Liver (tissue), 9 donors: ENCODE measurements around the gene NKX2-3. TPM values are rescaled to one million over a fixed set of nuclear protein-coding genes. Genes with fewer than 3 reads are reported as not detected.

Experiments used
- DNase-seq: peaks from one replicate; pipeline ENCODE4 v3.0.0-alpha.2; 2017; ENCODE audit warnings: low spot score
- H3K27ac ChIP-seq, 2 donors: one replicate each; pipeline ENCODE4 v1.7.0; 2013; ENCODE audit warnings: inconsistent platforms in 2 of 2, low read length in 2 of 2, control low read depth in 1 of 2, low read depth in 1 of 2, mild to moderate bottlenecking in 1 of 2
- H3K27me3 ChIP-seq, 4 donors: one replicate each; pipeline versions ENCODE4 v1.6.1 to v1.7.0; 2013; ENCODE audit warnings: low read length in 3 of 4, inconsistent platforms in 1 of 4, mild to moderate bottlenecking in 1 of 4, moderate library complexity in 1 of 4; ENCODE audit not compliant: control insufficient read depth in 4 of 4, insufficient read depth in 4 of 4
- H3K36me3 ChIP-seq, 4 donors: one replicate each; pipeline versions ENCODE4 v1.6.1 to v1.7.0; 2013; ENCODE audit warnings: low read length in 3 of 4, mild to moderate bottlenecking in 3 of 4, low read depth in 1 of 4, moderate library complexity in 1 of 4; ENCODE audit not compliant: control insufficient read depth in 4 of 4, insufficient read depth in 3 of 4
- H3K4me1 ChIP-seq, 4 donors: one replicate each; pipeline versions ENCODE4 v1.6.1 to v1.7.0; 2013; ENCODE audit warnings: low read length in 3 of 4, mild to moderate bottlenecking in 3 of 4, moderate library complexity in 1 of 4; ENCODE audit not compliant: control insufficient read depth in 4 of 4, insufficient read depth in 4 of 4
- H3K4me3 ChIP-seq, 3 donors: one replicate each; pipeline versions ENCODE4 v1.6.1 to v1.7.0; 2013; ENCODE audit warnings: low read length in 3 of 3, control low read depth in 1 of 3, low read depth in 1 of 3, mild to moderate bottlenecking in 1 of 3
- H3K9ac ChIP-seq, 2 donors: one replicate each; pipeline ENCODE4 v1.7.0; 2013; ENCODE audit warnings: low read length in 2 of 2, mild to moderate bottlenecking in 2 of 2, moderate library complexity in 2 of 2, control low read depth in 1 of 2, low read depth in 1 of 2
- H3K9me3 ChIP-seq, 4 donors: one replicate each; pipeline versions ENCODE4 v1.6.1 to v1.7.0; 2013; ENCODE audit warnings: low read length in 3 of 4; ENCODE audit not compliant: control insufficient read depth in 4 of 4
- EGR1 ChIP-seq, 2 donors: IDR thresholded peaks; 2 replicates each; pipeline ENCODE4 v1.6.1; 2016 to 2018; ENCODE audit warnings: antibody characterized with exemption in 2 of 2, low read depth in 2 of 2
- FOXA1 ChIP-seq: IDR thresholded peaks from 2 replicates; pipeline ENCODE4 v1.6.1; 2016; ENCODE audit warnings: antibody characterized with exemption
- FOXA2 ChIP-seq: IDR thresholded peaks from 2 replicates; pipeline ENCODE4 v1.6.1; 2016; ENCODE audit warnings: antibody characterized with exemption
- HNF4A ChIP-seq, 2 donors: conservative IDR thresholded peaks; 2 replicates each; pipeline ENCODE4 v1.6.1; 2016; ENCODE audit warnings: antibody characterized with exemption in 2 of 2, mild to moderate bottlenecking in 2 of 2
- HNF4G ChIP-seq: IDR thresholded peaks from 2 replicates; pipeline ENCODE4 v1.6.1; 2016; ENCODE audit warnings: antibody characterized with exemption
- NR2F2 ChIP-seq: IDR thresholded peaks from 2 replicates; pipeline ENCODE4 v1.6.1; 2016; ENCODE audit warnings: antibody characterized with exemption
- RAD21 ChIP-seq, 2 donors: IDR thresholded peaks; 2 replicates each; pipeline ENCODE4 v1.6.1; 2016; ENCODE audit warnings: antibody characterized with exemption in 2 of 2, mild to moderate bottlenecking in 2 of 2
- RXRA ChIP-seq, 2 donors: IDR thresholded peaks; 2 replicates each; pipeline ENCODE4 v1.6.1; 2017 to 2018; ENCODE audit warnings: antibody characterized with exemption in 2 of 2, mild to moderate bottlenecking in 1 of 2
- TAF1 ChIP-seq: conservative IDR thresholded peaks from 2 replicates; pipeline ENCODE4 v1.6.1; 2016; ENCODE audit warnings: antibody characterized with exemption, mild to moderate bottlenecking
- YY1 ChIP-seq: IDR thresholded peaks from 2 replicates; pipeline ENCODE4 v1.6.1; 2016; ENCODE audit warnings: antibody characterized with exemption, mild to moderate bottlenecking
- WGBS: extraction: QIAGEN DNeasy Blood & Tissue Kit; methylation state at CpG from one replicate; pipeline ENCODE4 v1.1.7; 2013; 5-methylcytosine and 5-hydroxymethylcytosine counted together
- polyA plus RNA-seq, 2 donors: library from polyadenylated mRNA; stranded (reverse) in 1 of 2; unstranded in 1 of 2; fragments of 200-250 nt in 1 of 2; fragments of >200 nt in 1 of 2; fragmentation: Nextera tagmentation in 1 of 2; extraction: Ambion mirVana in 1 of 2; gene quantifications; one replicate each; pipeline versions ENCODE4 v1.2.1 to v1.2.3, GENCODE V29; 2013 to 2015
- total RNA-seq, 2 donors: library from RNA; depleted of rRNA; stranded (reverse); fragments of >200 nt; gene quantifications; one replicate each; pipeline ENCODE4 v1.2.3, GENCODE V29; 2014
- TF ChIP-seq, protein P1 (sequence below): IDR thresholded peaks from 2 replicates; pipeline ENCODE4 v1.6.1; 2016; ENCODE audit warnings: antibody characterized with exemption
- TF ChIP-seq, protein P2 (sequence below): IDR thresholded peaks from 2 replicates; pipeline ENCODE4 v1.6.1; 2016; ENCODE audit warnings: antibody characterized with exemption, mild to moderate bottlenecking
- TF ChIP-seq, protein P3 (sequence below): fragments of 150-350 bp; IDR thresholded peaks from 2 replicates; pipeline ENCODE4 v1.5.1; 2017; ENCODE audit warnings: improper control_type of control experiment, low read depth, low read length; ENCODE audit not compliant: missing input control
- TF ChIP-seq, protein P4 (sequence below): IDR thresholded peaks from 2 replicates; pipeline ENCODE4 v1.6.1; 2016; ENCODE audit warnings: antibody characterized with exemption
- donor health status: healthy.
- donor health status: healthy.
- donor health status: healthy.
- donor health status: healthy.
- donor health status: healthy.

Gene NKX2-3
- total and polyA plus RNA-seq, 4 donors = 0.06 to 0.09 TPM; not detected in 2

DNA sequence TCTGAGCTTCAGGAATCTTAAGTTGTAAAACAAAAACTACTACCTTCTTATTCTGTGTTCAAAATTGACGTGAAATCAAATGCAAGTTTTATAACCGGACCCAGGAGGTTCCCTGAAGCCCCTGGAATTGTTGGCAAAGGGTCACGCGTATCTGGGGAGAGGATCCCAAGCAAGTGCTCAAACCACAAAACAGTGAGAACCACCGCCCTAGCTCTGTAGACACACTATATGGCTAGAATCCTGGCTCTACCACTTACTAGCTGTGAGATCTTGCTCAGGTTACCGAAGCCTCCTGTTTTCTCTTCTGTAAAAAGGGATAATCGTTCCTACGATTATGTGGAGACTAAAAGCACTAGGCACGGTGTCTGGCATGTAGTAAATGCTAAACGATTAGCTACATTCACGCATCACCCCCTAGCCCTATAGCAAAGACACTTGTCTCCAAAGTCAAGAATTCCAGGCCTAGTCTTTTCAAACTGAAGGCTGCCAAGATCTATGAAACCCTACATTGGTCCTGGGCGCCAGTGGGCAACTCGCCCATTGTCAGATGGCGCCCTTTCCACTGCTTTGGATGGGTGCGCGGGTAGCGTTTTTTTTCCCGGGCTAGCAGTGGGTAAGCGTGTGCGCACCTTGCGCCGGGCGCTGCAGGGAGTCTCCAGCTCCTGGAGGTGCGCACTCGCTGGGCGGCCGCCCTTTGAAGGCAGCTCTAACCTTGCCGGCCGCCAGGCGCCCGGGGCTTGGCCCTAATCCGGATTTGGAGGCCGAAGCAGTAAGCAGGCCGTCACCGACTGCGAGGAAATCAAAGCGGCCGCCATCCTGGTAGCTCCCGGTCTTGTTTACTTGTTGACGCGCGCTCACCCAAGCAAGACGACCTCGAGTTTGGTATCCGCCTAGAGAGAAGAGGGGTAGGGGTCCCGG lies 11.6 kb upstream of the NKX2-3 start:
- TF ChIP-seq, protein P1, sequence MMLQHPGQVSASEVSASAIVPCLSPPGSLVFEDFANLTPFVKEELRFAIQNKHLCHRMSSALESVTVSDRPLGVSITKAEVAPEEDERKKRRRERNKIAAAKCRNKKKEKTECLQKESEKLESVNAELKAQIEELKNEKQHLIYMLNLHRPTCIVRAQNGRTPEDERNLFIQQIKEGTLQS = no peak
- TF ChIP-seq HNF4G (no peak), EGR1 (IDR thresholded peaks at IDR 0.05; ENCODE audit: low read depth in 2 of 2) (no peak), NR2F2 (no peak), RXRA (IDR thresholded peaks at IDR 0.05) (no peak), RAD21 (IDR thresholded peaks at IDR 0.05) (no peak)
- H3K27me3 ChIP-seq = peaks cover 14 to 27% (median 20%) of the 10 kb centered on the region in 4 donors
- H3K36me3 ChIP-seq = no peaks in the 10 kb centered on the region
- no peak overlapping the region for H3K9ac ChIP-seq
- no peak overlapping the region for H3K4me3 ChIP-seq
- 24% methylated on average over 46 of the region's 46 CpGs for WGBS
- H3K4me1 ChIP-seq = peaks cover 0 to 13% (median 4%) of the 10 kb centered on the region in 4 donors
- no peak for DNase-seq
- H3K9me3 ChIP-seq = no peaks in the 10 kb centered on the region
- no peak overlapping the region for H3K27ac ChIP-seq

DNA sequence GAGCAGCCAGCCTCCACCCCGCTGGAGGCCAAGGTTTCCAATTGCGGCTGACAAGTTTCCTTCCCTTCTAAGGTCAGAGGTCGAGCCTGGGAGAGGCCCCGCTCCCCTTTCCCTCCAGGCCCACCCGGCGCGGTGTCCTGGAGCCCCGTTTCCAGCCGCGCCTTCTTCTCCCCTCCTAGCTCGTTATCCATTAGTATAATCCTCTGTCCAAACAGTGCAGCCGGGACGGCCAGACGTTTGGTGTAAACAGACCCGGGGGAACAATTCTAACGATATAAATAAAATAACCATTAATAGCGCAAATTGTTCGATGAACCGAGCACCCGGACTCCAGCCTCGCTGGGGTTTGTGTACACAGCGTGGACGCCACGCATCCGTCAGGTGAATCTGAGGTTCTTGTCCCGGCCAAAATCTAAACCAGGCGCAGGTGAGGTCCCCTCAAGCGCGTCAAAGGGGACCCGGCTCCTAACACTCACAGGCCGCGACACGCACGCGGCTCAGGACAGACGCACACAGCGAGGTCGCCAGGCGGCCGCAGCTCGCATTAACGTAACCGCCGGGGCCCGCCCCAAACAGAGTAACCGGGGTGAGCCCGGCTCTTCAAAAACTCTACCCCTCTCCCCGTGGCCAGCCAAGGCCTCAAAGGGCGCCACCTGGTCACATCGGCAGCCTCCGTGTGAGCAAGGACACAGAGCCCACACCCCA lies 10.8 kb upstream of the NKX2-3 start:
- Histone ChIP-seq H3K36me3 (no peaks in the 10 kb centered on the region), H3K27me3 (peaks cover 14 to 31% (median 23%) of the 10 kb centered on the region in 4 donors), H3K4me3 (no peak overlapping the region), H3K4me1 (peaks cover 0 to 13% (median 4%) of the 10 kb centered on the region in 4 donors), H3K9ac (no peak overlapping the region), H3K27ac (no peak overlapping the region), H3K9me3 (no peaks in the 10 kb centered on the region)
- DNase-seq = no peak
- TF ChIP-seq TAF1 (no peak), FOXA1 (no peak), EGR1 (IDR thresholded peaks at IDR 0.05; ENCODE audit: low read depth in 2 of 2) (no peak), FOXA2 (no peak), YY1 (no peak), NR2F2 (no peak), RXRA (IDR thresholded peaks at IDR 0.05) (no peak), HNF4A (conservative IDR thresholded peaks at IDR 0.05) (no peak)
- TF ChIP-seq, protein P2, sequence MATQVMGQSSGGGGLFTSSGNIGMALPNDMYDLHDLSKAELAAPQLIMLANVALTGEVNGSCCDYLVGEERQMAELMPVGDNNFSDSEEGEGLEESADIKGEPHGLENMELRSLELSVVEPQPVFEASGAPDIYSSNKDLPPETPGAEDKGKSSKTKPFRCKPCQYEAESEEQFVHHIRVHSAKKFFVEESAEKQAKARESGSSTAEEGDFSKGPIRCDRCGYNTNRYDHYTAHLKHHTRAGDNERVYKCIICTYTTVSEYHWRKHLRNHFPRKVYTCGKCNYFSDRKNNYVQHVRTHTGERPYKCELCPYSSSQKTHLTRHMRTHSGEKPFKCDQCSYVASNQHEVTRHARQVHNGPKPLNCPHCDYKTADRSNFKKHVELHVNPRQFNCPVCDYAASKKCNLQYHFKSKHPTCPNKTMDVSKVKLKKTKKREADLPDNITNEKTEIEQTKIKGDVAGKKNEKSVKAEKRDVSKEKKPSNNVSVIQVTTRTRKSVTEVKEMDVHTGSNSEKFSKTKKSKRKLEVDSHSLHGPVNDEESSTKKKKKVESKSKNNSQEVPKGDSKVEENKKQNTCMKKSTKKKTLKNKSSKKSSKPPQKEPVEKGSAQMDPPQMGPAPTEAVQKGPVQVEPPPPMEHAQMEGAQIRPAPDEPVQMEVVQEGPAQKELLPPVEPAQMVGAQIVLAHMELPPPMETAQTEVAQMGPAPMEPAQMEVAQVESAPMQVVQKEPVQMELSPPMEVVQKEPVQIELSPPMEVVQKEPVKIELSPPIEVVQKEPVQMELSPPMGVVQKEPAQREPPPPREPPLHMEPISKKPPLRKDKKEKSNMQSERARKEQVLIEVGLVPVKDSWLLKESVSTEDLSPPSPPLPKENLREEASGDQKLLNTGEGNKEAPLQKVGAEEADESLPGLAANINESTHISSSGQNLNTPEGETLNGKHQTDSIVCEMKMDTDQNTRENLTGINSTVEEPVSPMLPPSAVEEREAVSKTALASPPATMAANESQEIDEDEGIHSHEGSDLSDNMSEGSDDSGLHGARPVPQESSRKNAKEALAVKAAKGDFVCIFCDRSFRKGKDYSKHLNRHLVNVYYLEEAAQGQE = no peak
- TF ChIP-seq, protein P3, sequence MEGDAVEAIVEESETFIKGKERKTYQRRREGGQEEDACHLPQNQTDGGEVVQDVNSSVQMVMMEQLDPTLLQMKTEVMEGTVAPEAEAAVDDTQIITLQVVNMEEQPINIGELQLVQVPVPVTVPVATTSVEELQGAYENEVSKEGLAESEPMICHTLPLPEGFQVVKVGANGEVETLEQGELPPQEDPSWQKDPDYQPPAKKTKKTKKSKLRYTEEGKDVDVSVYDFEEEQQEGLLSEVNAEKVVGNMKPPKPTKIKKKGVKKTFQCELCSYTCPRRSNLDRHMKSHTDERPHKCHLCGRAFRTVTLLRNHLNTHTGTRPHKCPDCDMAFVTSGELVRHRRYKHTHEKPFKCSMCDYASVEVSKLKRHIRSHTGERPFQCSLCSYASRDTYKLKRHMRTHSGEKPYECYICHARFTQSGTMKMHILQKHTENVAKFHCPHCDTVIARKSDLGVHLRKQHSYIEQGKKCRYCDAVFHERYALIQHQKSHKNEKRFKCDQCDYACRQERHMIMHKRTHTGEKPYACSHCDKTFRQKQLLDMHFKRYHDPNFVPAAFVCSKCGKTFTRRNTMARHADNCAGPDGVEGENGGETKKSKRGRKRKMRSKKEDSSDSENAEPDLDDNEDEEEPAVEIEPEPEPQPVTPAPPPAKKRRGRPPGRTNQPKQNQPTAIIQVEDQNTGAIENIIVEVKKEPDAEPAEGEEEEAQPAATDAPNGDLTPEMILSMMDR = no peak
- TF ChIP-seq, protein P4, sequence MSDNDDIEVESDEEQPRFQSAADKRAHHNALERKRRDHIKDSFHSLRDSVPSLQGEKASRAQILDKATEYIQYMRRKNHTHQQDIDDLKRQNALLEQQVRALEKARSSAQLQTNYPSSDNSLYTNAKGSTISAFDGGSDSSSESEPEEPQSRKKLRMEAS = no peak
- 19% methylated on average over 51 of the region's 51 CpGs for WGBS
